Small intestine (tissue), 7 donors: ENCODE results near the gene CMSS1. TPM values are rescaled to one million over a fixed set of nuclear protein-coding genes. Genes with fewer than 3 reads are reported as not detected.

ENCODE experiments used
- DNase-seq, 2 donors: peaks; one replicate each; pipeline versions ENCODE4 v3.0.0 to v3.0.0-alpha.2; 2013
- FAIRE-seq: peaks from 2 replicates; lab custom pipeline; 2012; peaks lifted over from hg19 to GRCh38; lab: Jason Lieb, UNC
- H3K27ac ChIP-seq, 3 donors: one replicate each; pipeline ENCODE4 v1.5.1; 2013; ENCODE audit warnings: low read length in 2 of 3, mild to moderate bottlenecking in 2 of 3, control low read depth in 1 of 3, inconsistent platforms in 1 of 3, low read depth in 1 of 3, moderate library complexity in 1 of 3
- H3K27me3 ChIP-seq, 3 donors: one replicate each; pipeline ENCODE4 v1.6.1; 2013; ENCODE audit warnings: low read length in 3 of 3, inconsistent platforms in 1 of 3; ENCODE audit not compliant: control insufficient read depth in 3 of 3, insufficient read depth in 3 of 3
- H3K36me3 ChIP-seq, 3 donors: one replicate each; pipeline ENCODE4 v1.6.1; 2013; ENCODE audit warnings: low read length in 3 of 3, inconsistent platforms in 1 of 3, low read depth in 1 of 3, mild to moderate bottlenecking in 1 of 3, moderate library complexity in 1 of 3; ENCODE audit not compliant: control insufficient read depth in 3 of 3, insufficient read depth in 2 of 3
- H3K4me1 ChIP-seq, 3 donors: one replicate each; pipeline ENCODE4 v1.6.1; 2013; ENCODE audit warnings: low read length in 2 of 3, inconsistent platforms in 1 of 3, low read depth in 1 of 3, mild to moderate bottlenecking in 1 of 3, moderate library complexity in 1 of 3; ENCODE audit not compliant: control insufficient read depth in 3 of 3, insufficient read depth in 2 of 3
- H3K4me3 ChIP-seq, 3 donors: one replicate each; pipeline ENCODE4 v1.5.1; 2013; ENCODE audit warnings: low read length in 3 of 3, control low read depth in 1 of 3, inconsistent platforms in 1 of 3, low read depth in 1 of 3, mild to moderate bottlenecking in 1 of 3, moderate library complexity in 1 of 3
- H3K9me3 ChIP-seq, 2 donors: one replicate each; pipeline ENCODE4 v1.6.1; 2013; ENCODE audit warnings: low read depth in 1 of 2, low read length in 1 of 2; ENCODE audit not compliant: control insufficient read depth in 2 of 2, insufficient read depth in 1 of 2
- WGBS, 3 donors: extraction: QIAGEN DNeasy Blood & Tissue Kit; methylation state at CpG; one replicate each; pipeline ENCODE4 v1.1.7; 2013; 5-methylcytosine and 5-hydroxymethylcytosine counted together
- polyA plus RNA-seq, 4 donors: library from polyadenylated mRNA; stranded (reverse) in 3 of 4; unstranded in 1 of 4; fragments of 200-250 nt in 3 of 4; fragments of 120-200 nt in 1 of 4; gene quantifications; one replicate each; pipeline versions ENCODE4 v1.2.1 to v1.2.3, GENCODE V29; 2013
- donor health status: healthy with polysubstance abuse.
- donor health status: control.
- donor health status: control.
- donor health status: Bipolar disorder and iron deficiency.
- donor health status: healthy.

The CMSS1 gene
- polyA plus RNA-seq, 4 donors, result 1.6 to 24.0 (median 10.4) TPM

GRCh38 chr3:99867594-99868310 is 50.1 kb downstream of the CMSS1 start:
- no peak overlapping the region for H3K4me3 ChIP-seq
- peaks cover 2 to 5% (median 3%) of the 10 kb centered on the region in 3 donors for H3K36me3 ChIP-seq
- DNase-seq (no peak), FAIRE-seq (no peak)
- 70 to 95% (median 77%) methylated on average over 3 of the region's 3 CpGs for WGBS, 3 donors
- no peaks in the 10 kb centered on the region for H3K9me3 ChIP-seq
- H3K27me3 ChIP-seq, result no peaks in the 10 kb centered on the region
- H3K27ac ChIP-seq, result peak overlapping the region in 1 of 3 donors; percentile 74
- H3K4me1 ChIP-seq, result peaks cover 10 to 43% (median 10%) of the 10 kb centered on the region in 3 donors

GRCh38 chr3:99868311-99868646 is 50.6 kb downstream of the CMSS1 start:
- Histone ChIP-seq H3K4me3 (no peak overlapping the region), H3K4me1 (peaks cover 10 to 49% (median 10%) of the 10 kb centered on the region in 3 donors), H3K27me3 (no peaks in the 10 kb centered on the region), H3K27ac (peak overlapping the region in 1 of 3 donors; percentile 74), H3K36me3 (peaks cover under 1 to 3% (median 2%) of the 10 kb centered on the region in 3 donors), H3K9me3 (no peaks in the 10 kb centered on the region)
- no peak for FAIRE-seq
- no peak for DNase-seq
- 3 to 8% (median 3%) methylated on average over 1 of the region's 1 CpG for WGBS, 3 donors

GRCh38 chr3:99869621-99870020 is 52.0 kb downstream of the CMSS1 start:
- FAIRE-seq (no peak), DNase-seq (no peak)
- Histone ChIP-seq H3K4me1 (peaks cover 10 to 60% (median 10%) of the 10 kb centered on the region in 3 donors), H3K36me3 (peaks cover 0 to 3% (median 2%) of the 10 kb centered on the region in 3 donors), H3K27me3 (no peaks in the 10 kb centered on the region), H3K27ac (peak overlapping the region; percentile 32 to 77 (median 70)), H3K4me3 (no peak overlapping the region), H3K9me3 (no peaks in the 10 kb centered on the region)
- 64 to 97% (median 90%) methylated on average over 1 of the region's 1 CpG for WGBS, 3 donors

- Histone ChIP-seq H3K4me1 (peaks cover 10 to 61% (median 10%) of the 10 kb centered on the region in 3 donors), H3K4me3 (no peak overlapping the region), H3K36me3 (peaks cover 0 to 3% (median 2%) of the 10 kb centered on the region in 3 donors), H3K27me3 (no peaks in the 10 kb centered on the region), H3K27ac (peak overlapping the region; percentile 66 to 81 (median 77)), H3K9me3 (no peaks in the 10 kb centered on the region)
- 26 to 55% (median 38%) methylated on average over 2 of the region's 2 CpGs for WGBS, 3 donors
- DNase-seq, result peak; percentile 40 to 77
- FAIRE-seq, result no peak
These were observed 53.0 kb downstream of the CMSS1 start for GRCh38 chr3:99870712-99871111.

GRCh38 chr3:99871231-99872045 is 53.8 kb downstream of the CMSS1 start:
- peaks cover 0 to 3% (median 2%) of the 10 kb centered on the region in 3 donors for H3K36me3 ChIP-seq
- FAIRE-seq (no peak), DNase-seq (peak; percentile 68 to 86)
- H3K9me3 ChIP-seq, result no peaks in the 10 kb centered on the region
- peak overlapping the region in 2 of 3 donors; percentile 18 to 52 for H3K4me3 ChIP-seq
- peaks cover 7 to 59% (median 10%) of the 10 kb centered on the region in 3 donors for H3K4me1 ChIP-seq
- WGBS, 3 donors, result 11 to 38% (median 31%) methylated on average over 4 of the region's 4 CpGs
- peak overlapping the region; percentile 77 to 88 (median 88) for H3K27ac ChIP-seq
- H3K27me3 ChIP-seq, result no peaks in the 10 kb centered on the region

GRCh38 chr3:99872923-99873254 is 55.2 kb downstream of the CMSS1 start:
- DNase-seq, result no peak
- H3K4me3 ChIP-seq, result no peak overlapping the region
- no peak for FAIRE-seq
- no peaks in the 10 kb centered on the region for H3K27me3 ChIP-seq
- no peaks in the 10 kb centered on the region for H3K9me3 ChIP-seq
- H3K27ac ChIP-seq, result peak overlapping the region; percentile 75 to 88 (median 77)
- H3K4me1 ChIP-seq, result peaks cover 7 to 53% (median 10%) of the 10 kb centered on the region in 3 donors
- H3K36me3 ChIP-seq, result peaks cover 0 to 3% (median 2%) of the 10 kb centered on the region in 3 donors

- H3K4me1 ChIP-seq, result peaks cover 4 to 50% (median 10%) of the 10 kb centered on the region in 3 donors
- FAIRE-seq (no peak), DNase-seq (no peak)
- no peaks in the 10 kb centered on the region for H3K9me3 ChIP-seq
- peak overlapping the region in 2 of 3 donors; percentile 19 to 23 for H3K4me3 ChIP-seq
- peak overlapping the region; percentile 47 to 77 (median 48) for H3K27ac ChIP-seq
- H3K27me3 ChIP-seq, result no peaks in the 10 kb centered on the region
- H3K36me3 ChIP-seq, result peaks cover 0 to 2% (median 0%) of the 10 kb centered on the region in 3 donors
- WGBS, 3 donors, result 14 to 28% (median 16%) methylated on average over 2 of the region's 2 CpGs
These were observed 55.8 kb downstream of the CMSS1 start for GRCh38 chr3:99873269-99874102.
